GM19395 (cell line): ENCODE measurements around the gene C1QTNF5.

ENCODE experiments used
- ATAC-seq: cut with Tn5 transposase; IDR thresholded peaks from one replicate; pipeline ENCODE4 v1.9.1; 2021; ENCODE audit warnings: mild to moderate bottlenecking, moderate library complexity; ENCODE audit not compliant: unreplicated experiment

C1QTNF5 gene

GRCh38 chr11:119318240-119319135, 22.2 kb downstream of the C1QTNF5 start:
- no peak for ATAC-seq

DNA sequence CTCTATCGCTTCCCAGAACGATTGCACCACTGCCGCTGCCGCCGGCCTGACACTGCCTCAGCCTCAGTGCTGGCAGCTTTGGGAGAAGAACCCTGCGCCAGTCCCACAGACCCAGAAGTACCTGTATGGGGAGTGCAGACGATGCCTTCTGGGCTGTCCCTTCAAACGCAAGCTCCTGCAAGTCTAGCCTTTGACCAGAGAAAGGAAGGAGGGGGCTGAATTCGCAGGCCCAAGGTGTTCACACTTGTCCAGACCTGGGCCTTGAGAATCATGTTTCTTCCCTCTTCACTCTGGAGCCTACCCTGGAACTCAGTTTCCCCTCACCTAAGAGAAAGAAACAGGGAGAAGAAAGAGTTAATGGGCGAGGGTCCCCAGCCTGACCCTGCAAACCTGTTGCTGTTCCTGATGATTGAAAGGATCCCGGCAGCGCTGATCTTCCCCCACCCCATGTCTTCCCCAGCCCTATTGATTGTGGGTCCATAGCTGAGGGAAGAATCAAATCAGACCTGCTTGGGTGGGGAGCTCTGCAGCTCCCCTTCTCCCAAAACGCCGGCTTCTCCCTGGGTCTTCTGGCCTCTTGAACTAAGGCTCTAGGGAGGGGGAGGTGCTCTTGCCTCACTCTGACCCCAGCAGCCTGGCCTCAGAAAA, 23.0 kb downstream of the C1QTNF5 start:
- no peak for ATAC-seq

GRCh38 chr11:119316729-119317591, 23.7 kb downstream of the C1QTNF5 start, which contains the start of gene MCAM:
Gene MCAM (minus strand): TSS chr11:119317130. CDS start chr11:119317101, 29 bp downstream.
- no peak for ATAC-seq

- no peak for ATAC-seq
Measured at GRCh38 chr11:119316016-119316728, 24.5 kb downstream of the C1QTNF5 start.

GRCh38 chr11:119315131-119316015, 25.3 kb downstream of the C1QTNF5 start:
- peak; percentile 50 for ATAC-seq

GRCh38 chr11:119314726-119315125, 26.0 kb downstream of the C1QTNF5 start:
- no peak for ATAC-seq

DNA sequence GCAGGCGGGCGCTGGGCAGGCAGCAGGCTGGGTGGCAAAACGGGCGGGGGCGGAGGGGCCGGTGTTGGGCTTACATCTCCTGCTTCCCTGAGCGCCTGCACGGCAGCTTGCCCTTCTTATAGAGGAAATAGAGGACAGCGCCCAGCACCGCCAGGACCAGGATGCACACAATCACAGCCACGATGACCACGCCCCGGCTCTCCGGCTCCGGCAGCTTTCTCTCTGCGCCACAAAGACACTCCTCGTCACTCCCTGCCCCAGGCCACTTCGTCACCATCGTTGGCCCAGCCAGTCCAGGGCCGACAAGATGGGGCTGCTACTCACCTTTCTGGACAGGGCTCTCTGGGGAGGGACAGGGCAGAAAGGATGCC, 30.0 kb downstream of the C1QTNF5 start:
- ATAC-seq: no peak

GRCh38 chr11:119309953-119310681, 30.6 kb downstream of the C1QTNF5 start:
- no peak for ATAC-seq

- ATAC-seq: no peak
Measured at GRCh38 chr11:119309411-119309810, 31.3 kb downstream of the C1QTNF5 start.

DNA sequence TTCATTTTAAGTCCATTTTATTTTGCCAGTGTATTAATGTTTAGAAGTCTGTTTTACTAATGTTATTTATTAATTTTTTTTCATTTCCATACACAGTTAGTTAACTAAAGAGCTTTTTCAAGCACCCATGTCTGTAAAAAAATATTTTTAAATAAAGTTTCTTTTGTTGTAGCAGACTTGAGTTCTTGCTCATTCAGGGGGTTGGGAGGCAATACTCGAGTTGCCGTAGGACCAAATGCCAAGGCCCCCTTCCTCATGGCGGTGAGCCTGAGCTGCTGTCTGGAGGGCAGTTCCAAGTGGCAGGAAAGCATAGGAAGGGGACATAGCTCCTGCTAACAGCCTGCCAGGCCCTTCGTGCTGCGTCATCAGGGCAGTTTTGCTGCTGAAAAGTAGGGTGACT, 32.7 kb downstream of the C1QTNF5 start:
- no peak for ATAC-seq

DNA sequence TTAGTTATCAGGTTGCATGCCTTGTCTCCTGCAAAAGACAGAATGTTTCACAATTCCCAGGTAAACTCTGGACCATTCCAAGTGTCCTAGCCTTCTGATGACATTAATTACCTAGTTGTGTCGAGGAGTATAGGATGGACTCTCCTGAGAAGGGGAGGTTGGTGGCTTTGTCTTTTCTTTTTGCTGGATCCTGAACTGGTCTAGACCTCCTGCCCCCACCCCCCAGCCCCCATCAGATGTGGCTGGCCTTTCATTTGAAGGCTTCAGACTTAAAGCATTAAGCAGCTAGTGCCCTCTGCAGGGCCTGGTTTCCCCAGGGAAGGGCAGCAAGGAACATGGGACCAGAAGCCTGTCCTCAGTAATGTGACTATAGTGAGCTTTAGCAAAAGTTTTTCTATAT, 33.5 kb downstream of the C1QTNF5 start:
- no peak for ATAC-seq

GRCh38 chr11:119306373-119306890, 34.3 kb downstream of the C1QTNF5 start:
- ATAC-seq: no peak

DNA sequence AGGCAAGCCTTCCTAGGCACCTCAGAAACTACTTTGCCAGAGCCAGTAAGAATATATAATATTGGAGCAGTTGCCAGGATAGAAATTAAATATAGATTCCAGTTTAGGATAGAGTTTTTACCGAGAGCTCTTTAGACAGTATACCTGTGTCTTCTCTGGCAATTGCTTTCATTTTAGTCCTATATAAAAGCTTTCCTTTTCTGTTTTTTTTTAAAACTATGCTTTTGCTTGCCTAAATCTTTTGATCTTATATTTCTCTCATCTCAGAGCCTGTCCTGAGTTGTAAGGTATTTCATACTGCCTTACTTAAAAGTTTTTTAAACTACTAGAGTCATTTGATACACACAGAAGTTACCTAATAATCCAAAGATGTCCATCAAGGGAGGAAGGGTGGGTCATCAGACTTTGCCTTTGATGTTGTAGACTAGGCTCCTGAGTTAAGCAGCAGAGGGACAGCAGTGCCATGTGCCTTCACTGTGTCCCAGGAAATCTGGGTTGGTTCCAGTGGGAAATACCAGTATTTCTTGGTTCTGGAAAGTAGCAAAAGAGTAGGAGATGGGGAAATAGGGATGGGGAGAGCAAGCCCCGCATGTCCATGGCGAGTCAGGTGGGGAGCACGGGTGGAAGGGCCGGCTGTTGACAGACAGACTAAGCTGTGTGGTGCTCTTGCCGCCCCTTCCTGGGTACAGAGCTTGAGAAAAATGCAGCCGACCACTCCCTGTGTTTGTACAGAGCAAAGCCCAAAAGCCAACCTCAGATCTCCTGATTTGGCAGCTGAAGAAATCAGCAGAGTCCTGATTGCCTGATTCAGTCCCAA, 34.9 kb downstream of the C1QTNF5 start:
- no peak for ATAC-seq

- ATAC-seq: no peak
Measured at GRCh38 chr11:119303227-119303718, 37.4 kb downstream of the C1QTNF5 start.

DNA sequence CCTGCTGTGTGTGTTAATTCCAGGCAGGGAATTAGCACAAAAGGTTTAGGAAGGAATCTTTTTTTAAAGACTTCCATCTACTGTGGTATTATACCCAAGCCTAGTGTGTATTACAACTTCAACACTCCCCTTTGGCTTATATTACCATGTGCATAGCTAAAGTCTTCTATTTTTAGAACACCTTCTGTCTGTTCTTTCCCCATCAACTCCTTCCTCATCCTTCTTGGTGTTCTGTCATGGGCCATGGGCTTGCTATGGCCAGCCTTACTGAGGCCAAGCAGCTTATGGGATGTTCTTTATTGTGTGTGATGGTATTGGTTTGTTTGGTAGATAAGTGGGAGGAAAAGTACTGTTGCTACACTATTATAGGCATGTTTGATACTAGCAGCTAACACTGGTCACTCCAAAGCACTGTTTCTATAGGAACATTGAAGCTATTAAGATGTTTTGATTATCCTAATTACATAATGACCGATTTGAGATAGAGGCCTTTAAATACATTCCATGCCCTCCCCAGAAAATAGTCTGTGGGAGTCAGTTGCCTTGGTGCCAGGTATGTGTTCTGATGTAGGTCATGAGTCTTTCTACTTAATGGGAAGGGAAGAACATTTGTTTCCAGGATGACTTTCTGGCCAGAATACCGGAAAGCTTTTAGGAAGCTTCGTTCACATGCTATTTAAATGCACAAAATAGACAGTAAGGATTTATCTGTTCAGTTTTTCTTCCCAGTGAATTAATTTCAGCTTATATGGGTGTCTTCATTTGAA, 40.3 kb downstream of the C1QTNF5 start:
- ATAC-seq: no peak

DNA sequence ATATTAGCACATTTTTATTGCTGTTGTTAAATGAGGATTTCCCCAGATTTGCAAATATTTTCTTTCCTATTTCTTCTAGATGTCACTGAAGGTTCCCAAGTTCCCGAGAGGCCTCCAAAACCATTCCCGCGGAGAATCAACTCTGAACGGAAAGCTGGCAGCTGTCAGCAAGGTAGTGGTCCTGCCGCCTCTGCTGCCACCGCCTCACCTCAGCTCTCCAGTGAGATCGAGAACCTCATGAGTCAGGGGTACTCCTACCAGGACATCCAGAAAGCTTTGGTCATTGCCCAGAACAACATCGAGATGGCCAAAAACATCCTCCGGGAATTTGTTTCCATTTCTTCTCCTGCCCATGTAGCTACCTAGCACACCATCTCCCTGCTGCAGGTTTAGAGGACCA, 41.3 kb downstream of the C1QTNF5 start:
- ATAC-seq: no peak

- ATAC-seq: no peak
Measured at GRCh38 chr11:119298726-119299125, 42.0 kb downstream of the C1QTNF5 start.
